PC-9 (cell line): ENCODE data around the gene LRP1. TPM values are rescaled to one million over a fixed set of nuclear protein-coding genes. Genes with fewer than 3 reads are reported as not detected.

ENCODE experiments used
- BruUV-seq: library from RNA; stranded (reverse); fragments of 400-500 nt; replicated peaks from 2 replicates; lab custom pipeline; 2021; lab: Mats Ljungman, UMichigan
- CTCF ChIA-PET: fragments of 300-600 bp; sonication (Branson Sonifier 250); formaldehyde crosslinking; loops from one replicate; lab custom pipeline; 2022; ENCODE audit warnings: antibody characterized with exemption; lab: Charles Lee
- POLR2A ChIA-PET: fragments of 300-600 bp; sonication (Branson Sonifier 250); formaldehyde crosslinking; loops from one replicate; lab custom pipeline; 2022; ENCODE audit warnings: antibody characterized with exemption; ENCODE audit not compliant: unreplicated experiment; lab: Charles Lee
- DNase-seq, 2 experiments: peaks; one replicate each; pipeline versions ENCODE4 v3.0.0 to v3.0.0-alpha.2; 2015 to 2022; ENCODE audit warnings: mixed read lengths in 1 of 2
- H2AFZ ChIP-seq: fragments of 200-600 bp; sonication (generic); 2 replicates; pipeline ENCODE4 v1.8.1; 2017; ENCODE audit warnings: antibody characterized with exemption
- H3F3A ChIP-seq: fragments of 200-600 bp; sonication (generic); 2 replicates; pipeline ENCODE4 v1.8.1; 2017; ENCODE audit warnings: antibody characterized with exemption, mild to moderate bottlenecking, low read depth; ENCODE audit not compliant: insufficient read depth
- H3K27ac ChIP-seq: fragments of 200-600 bp; sonication (generic); 2 replicates; pipeline ENCODE4 v1.6.1; 2016; ENCODE audit warnings: mixed run types
- H3K27me3 ChIP-seq: fragments of 200-600 bp; sonication (generic); 2 replicates; pipeline ENCODE4 v1.6.1; 2016; ENCODE audit warnings: low read depth, mixed run types; ENCODE audit not compliant: insufficient read depth
- H3K36me3 ChIP-seq: fragments of 200-600 bp; sonication (generic); 2 replicates; pipeline ENCODE4 v1.6.1; 2016; ENCODE audit warnings: low read depth, mixed run types
- H3K4me1 ChIP-seq: fragments of 200-600 bp; sonication (generic); replicated peaks from 2 replicates; pipeline ENCODE4 v1.6.1; 2016; ENCODE audit warnings: mixed run types; ENCODE audit not compliant: insufficient read depth
- H3K4me2 ChIP-seq: fragments of 200-600 bp; sonication (generic); 2 replicates; pipeline ENCODE4 v1.6.1; 2017; ENCODE audit warnings: mixed run types
- H3K4me3 ChIP-seq: fragments of 200-600 bp; sonication (generic); 2 replicates; pipeline ENCODE4 v1.6.1; 2016; ENCODE audit warnings: mixed run types
- H3K79me2 ChIP-seq: fragments of 200-600 bp; sonication (generic); 2 replicates; pipeline ENCODE4 v1.6.1; 2017; ENCODE audit warnings: low read depth, mixed run types
- H3K9me2 ChIP-seq: fragments of 200-600 bp; sonication (generic); 2 replicates; pipeline ENCODE4 v1.8.1; 2017; ENCODE audit warnings: mild to moderate bottlenecking; ENCODE audit not compliant: insufficient read depth
- H3K9me3 ChIP-seq: fragments of 200-600 bp; sonication (generic); 2 replicates; pipeline ENCODE4 v1.8.1; 2016; ENCODE audit warnings: low read depth; ENCODE audit not compliant: insufficient read depth
- H4K20me1 ChIP-seq: fragments of 200-600 bp; sonication (generic); 2 replicates; pipeline ENCODE4 v1.8.1; 2017; ENCODE audit not compliant: insufficient read depth
- EZH2 ChIP-seq: fragments of 200-600 bp; sonication (generic); IDR thresholded peaks from 2 replicates; pipeline ENCODE4 v1.8.0; 2017; ENCODE audit warnings: antibody characterized with exemption, low read depth
- intact Hi-C: fragments of 100-400 bp; cut with micrococcal nuclease; formaldehyde crosslinking; loops from one replicate; pipeline ENCODE4 v1.10.0; 2022; ENCODE audit not compliant: unreplicated experiment
- total RNA-seq: library from RNA; stranded (reverse); gene quantifications from 2 replicates; pipeline ENCODE4 v1.2.3, GENCODE V29; 2021
- TF ChIP-seq, protein P1 (sequence below): fragments of 200-600 bp; sonication (generic); conservative IDR thresholded peaks from 2 replicates; pipeline ENCODE4 v1.6.1; 2017; ENCODE audit warnings: mixed run types, antibody characterized with exemption, mild to moderate bottlenecking, moderate library complexity

LRP1 gene
- total RNA-seq, 1 experiment from 2014 or later, result 51.4 TPM

DNA sequence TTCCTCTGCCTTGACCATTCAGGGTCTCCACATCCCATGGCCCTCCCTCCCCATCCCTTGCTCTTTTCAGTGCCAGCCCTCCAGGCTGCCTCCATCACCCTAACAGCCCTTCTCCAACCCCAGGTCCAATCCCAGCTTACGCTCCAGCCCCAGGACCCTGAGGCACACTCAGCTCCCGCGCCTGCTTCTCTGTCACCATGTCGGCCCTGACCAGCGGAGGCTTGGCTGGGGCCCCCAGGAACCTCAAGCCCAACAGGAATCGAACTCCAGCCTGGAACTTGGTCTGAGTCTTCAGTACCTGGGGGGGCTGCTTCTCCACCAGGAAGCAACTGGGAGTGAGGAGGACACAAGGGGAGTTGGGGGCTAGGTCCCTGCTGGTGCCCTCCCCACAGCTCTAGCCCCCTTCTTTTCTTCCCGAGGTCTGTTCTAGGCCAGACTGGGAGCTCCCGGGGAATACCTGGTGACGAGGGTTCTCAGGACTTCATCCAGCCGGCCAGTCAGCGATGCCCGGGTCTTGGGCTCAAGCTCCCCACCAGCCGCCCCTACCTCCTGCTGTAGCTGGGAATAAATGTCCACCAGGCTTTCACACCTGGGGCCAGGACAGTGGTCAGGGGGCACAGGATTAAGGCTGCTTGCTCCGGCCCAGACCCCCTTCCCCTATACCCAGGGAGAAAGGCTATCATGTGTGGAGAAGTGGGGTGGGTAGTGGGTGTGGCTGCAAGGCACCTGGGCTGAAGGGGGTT, 23.1 kb upstream of the LRP1 start:
- Histone ChIP-seq H3K4me3 (no peak overlapping the region), H3K79me2 (peaks cover 10% of the 10 kb centered on the region), H3K36me3 (0 out of 2 replicates have a peak, but pooled peaks cover 8% of the 10 kb centered on the region), H3F3A (peaks cover 11% of the 10 kb centered on the region), H3K27ac (no peak overlapping the region), H3K27me3 (no peaks in the 10 kb centered on the region), H3K4me2 (no peak overlapping the region), H3K4me1 (peaks cover 9% of the 10 kb centered on the region), H2AFZ (no peak overlapping the region), H3K9me2 (no peaks in the 10 kb centered on the region), H3K9me3 (no peaks in the 10 kb centered on the region), H4K20me1 (no peaks in the 10 kb centered on the region)
- DNase-seq, result no peak
- CTCF ChIA-PET, result no interaction called here
- POLR2A ChIA-PET, result no interaction called here
- no TSS peak for BruUV-seq
- TF ChIP-seq, protein P1, sequence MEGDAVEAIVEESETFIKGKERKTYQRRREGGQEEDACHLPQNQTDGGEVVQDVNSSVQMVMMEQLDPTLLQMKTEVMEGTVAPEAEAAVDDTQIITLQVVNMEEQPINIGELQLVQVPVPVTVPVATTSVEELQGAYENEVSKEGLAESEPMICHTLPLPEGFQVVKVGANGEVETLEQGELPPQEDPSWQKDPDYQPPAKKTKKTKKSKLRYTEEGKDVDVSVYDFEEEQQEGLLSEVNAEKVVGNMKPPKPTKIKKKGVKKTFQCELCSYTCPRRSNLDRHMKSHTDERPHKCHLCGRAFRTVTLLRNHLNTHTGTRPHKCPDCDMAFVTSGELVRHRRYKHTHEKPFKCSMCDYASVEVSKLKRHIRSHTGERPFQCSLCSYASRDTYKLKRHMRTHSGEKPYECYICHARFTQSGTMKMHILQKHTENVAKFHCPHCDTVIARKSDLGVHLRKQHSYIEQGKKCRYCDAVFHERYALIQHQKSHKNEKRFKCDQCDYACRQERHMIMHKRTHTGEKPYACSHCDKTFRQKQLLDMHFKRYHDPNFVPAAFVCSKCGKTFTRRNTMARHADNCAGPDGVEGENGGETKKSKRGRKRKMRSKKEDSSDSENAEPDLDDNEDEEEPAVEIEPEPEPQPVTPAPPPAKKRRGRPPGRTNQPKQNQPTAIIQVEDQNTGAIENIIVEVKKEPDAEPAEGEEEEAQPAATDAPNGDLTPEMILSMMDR, result no peak
- no peak for TF ChIP-seq EZH2
- intact Hi-C loops, result no loop called here

DNA sequence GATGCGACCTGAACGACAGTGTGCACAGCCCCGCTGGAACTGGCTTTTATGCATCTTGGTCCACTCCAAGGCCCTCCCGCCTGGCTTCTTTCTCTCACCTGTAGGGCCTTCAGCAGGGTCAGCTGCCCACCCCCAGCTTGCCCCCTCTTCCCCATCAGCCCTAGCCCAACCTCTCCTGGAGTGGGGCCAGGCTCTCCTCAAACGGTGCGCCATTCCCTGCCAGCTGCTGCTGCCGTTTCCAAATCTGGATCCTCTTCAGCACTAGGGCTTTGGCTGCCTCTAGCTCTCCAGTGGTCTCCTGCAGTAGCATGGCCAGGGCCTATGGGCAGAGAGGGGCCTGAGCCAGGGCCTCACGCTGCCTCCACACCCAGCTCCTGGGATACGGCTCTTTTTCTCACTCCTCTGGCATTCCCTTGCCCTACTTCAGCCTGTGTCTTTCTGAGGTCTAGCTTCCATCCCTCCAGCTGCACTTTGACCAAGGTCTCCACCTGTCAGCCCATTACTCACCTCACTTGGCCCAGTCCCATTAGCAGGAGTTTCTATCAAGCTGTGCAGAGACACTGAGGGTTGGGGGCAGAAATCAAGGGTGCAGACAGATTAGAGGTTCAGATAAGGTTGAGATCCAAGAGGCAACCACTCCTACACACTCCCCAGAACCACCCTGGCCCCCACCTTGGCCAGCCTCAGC, 22.1 kb upstream of the LRP1 start:
- Histone ChIP-seq H3K27me3 (no peaks in the 10 kb centered on the region), H3K9me2 (no peaks in the 10 kb centered on the region), H4K20me1 (no peaks in the 10 kb centered on the region), H2AFZ (no peak overlapping the region), H3K36me3 (0 out of 2 replicates have a peak, but pooled peaks cover 8% of the 10 kb centered on the region), H3K27ac (no peak overlapping the region), H3K4me2 (no peak overlapping the region), H3K79me2 (peaks cover 20% of the 10 kb centered on the region), H3K9me3 (no peaks in the 10 kb centered on the region), H3K4me1 (peaks cover 11% of the 10 kb centered on the region), H3K4me3 (no peak overlapping the region), H3F3A (peaks cover 12% of the 10 kb centered on the region)
- no TSS peak for BruUV-seq
- no peak for DNase-seq
- intact Hi-C loops, result no loop called here
- ChIA-PET CTCF (no interaction called here), POLR2A (no interaction called here)
- no peak for TF ChIP-seq EZH2
- TF ChIP-seq, protein P1, result no peak

DNA sequence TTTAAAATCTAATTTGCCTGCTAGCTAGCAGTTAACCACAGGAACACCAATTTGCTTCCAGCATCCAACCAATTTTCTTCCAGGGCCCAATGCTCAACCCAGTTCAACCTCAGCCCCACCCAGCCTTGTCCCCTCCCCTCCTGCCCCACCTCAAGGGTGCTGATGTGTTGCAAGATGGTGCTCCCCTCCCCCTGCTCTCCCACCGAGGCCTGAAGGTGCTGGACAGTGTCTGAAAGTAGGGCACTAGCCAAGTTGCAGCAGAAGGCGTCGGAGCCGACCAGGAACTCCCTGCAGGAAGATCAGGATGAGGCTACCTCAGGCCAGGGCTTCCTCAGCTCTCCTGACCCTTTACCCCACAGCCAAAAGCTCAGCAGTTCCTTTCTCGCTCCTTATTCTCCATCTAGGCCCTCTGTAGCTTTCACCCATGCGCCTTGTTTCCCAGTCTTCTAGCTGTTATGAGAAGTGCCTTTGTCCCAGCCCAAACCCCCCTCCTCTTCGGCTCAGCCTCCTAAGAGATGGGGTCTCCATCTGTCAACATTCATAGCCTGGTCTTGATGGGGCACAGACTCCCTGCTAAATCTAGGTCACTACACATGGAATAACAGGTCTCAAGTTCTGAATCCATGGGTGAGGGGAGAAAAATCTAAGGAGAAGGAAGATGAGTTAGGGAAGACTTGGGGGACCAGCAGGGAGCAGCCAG, 20.7 kb upstream of the LRP1 start:
- TF ChIP-seq, protein P1, result no peak
- no peak for TF ChIP-seq EZH2
- ChIA-PET POLR2A (interaction anchor here (0.5 kb wide), 1 partner anchor 24 kb away, joined by 10 read pairs; no protein-coding TSS in a partner anchor), CTCF (no interaction called here)
- Histone ChIP-seq H3K79me2 (peaks cover 21% of the 10 kb centered on the region), H3K4me2 (no peak overlapping the region), H4K20me1 (no peaks in the 10 kb centered on the region), H3K4me3 (no peak overlapping the region), H3K27ac (no peak overlapping the region), H3F3A (peaks cover 17% of the 10 kb centered on the region), H3K9me2 (no peaks in the 10 kb centered on the region), H3K4me1 (peaks cover 19% of the 10 kb centered on the region), H2AFZ (no peak overlapping the region), H3K9me3 (no peaks in the 10 kb centered on the region), H3K27me3 (no peaks in the 10 kb centered on the region), H3K36me3 (0 out of 2 replicates have a peak, but pooled peaks cover 8% of the 10 kb centered on the region)
- BruUV-seq, result no TSS peak
- DNase-seq, result no peak
- intact Hi-C loops, result no loop called here
